CD14-positive monocyte (primary cell): ENCODE measurements around the gene ZFHX3. TPM values are rescaled to one million over a fixed set of nuclear protein-coding genes. Genes with fewer than 3 reads are reported as not detected.

Experiments used
- DNase-seq, 3 donors: peaks; one replicate each; pipeline ENCODE4 v3.0.0-alpha.2; 2011 to 2022
- H2AFZ ChIP-seq: 2 replicates; pipeline ENCODE4 v1.6.0; 2012; ENCODE audit warnings: mild to moderate bottlenecking, low read depth, low read length, inconsistent platforms; ENCODE audit not compliant: insufficient read depth, poor library complexity, severe bottlenecking
- H3K27ac ChIP-seq, 2 donors: 1 replicate in 1 of 2; 2 replicates in 1 of 2; pipeline ENCODE4 v1.5.1; 2012 to 2013; ENCODE audit warnings: low read length in 2 of 2, control low read depth in 1 of 2, inconsistent platforms in 1 of 2, low read depth in 1 of 2, mild to moderate bottlenecking in 1 of 2
- H3K27me3 ChIP-seq, 2 donors: one replicate each; pipeline versions ENCODE4 v1.6.0 to v1.6.1; 2011 to 2013; ENCODE audit warnings: low read length in 2 of 2; ENCODE audit not compliant: control insufficient read depth in 2 of 2, insufficient read depth in 2 of 2
- H3K36me3 ChIP-seq, 2 donors: replicated peaks in 1 of 2; 1 replicate in 1 of 2; 2 replicates in 1 of 2; pipeline versions ENCODE4 v1.5.1 to v1.6.1; 2012 to 2013; ENCODE audit warnings: low read length in 2 of 2, control low read depth in 1 of 2, inconsistent platforms in 1 of 2, mild to moderate bottlenecking in 1 of 2; ENCODE audit not compliant: insufficient read depth in 2 of 2, control insufficient read depth in 1 of 2
- H3K4me1 ChIP-seq, 2 donors: 1 replicate in 1 of 2; 2 replicates in 1 of 2; pipeline versions ENCODE4 v1.5.1 to v1.6.1; 2012 to 2013; ENCODE audit warnings: low read length in 2 of 2, control low read depth in 1 of 2, inconsistent platforms in 1 of 2, mild to moderate bottlenecking in 1 of 2, moderate library complexity in 1 of 2; ENCODE audit not compliant: insufficient read depth in 2 of 2, control insufficient read depth in 1 of 2
- H3K4me2 ChIP-seq: replicated peaks from 2 replicates; pipeline ENCODE3; 2012; ENCODE audit warnings: low read length, moderate library complexity, mild to moderate bottlenecking; ENCODE audit not compliant: poor library complexity, severe bottlenecking; ENCODE audit errors: extremely low read depth
- H3K4me3 ChIP-seq, 3 experiments: fragments of 200-600 bp in 1 of 3; sonication (generic) in 1 of 3; replicated peaks in 1 of 3; 1 replicate in 2 of 3; 2 replicates in 1 of 3; pipeline ENCODE4 v1.5.1; 2011 to 2013; ENCODE audit warnings: low read length in 3 of 3, mild to moderate bottlenecking in 3 of 3, control low read depth in 2 of 3, low read depth in 2 of 3, inconsistent platforms in 1 of 3, moderate library complexity in 1 of 3
- H3K79me2 ChIP-seq: 2 replicates; pipeline ENCODE4 v1.6.0; 2012; ENCODE audit warnings: mild to moderate bottlenecking, control low read depth, inconsistent platforms, low read length, moderate library complexity; ENCODE audit not compliant: insufficient read depth
- H3K9ac ChIP-seq: 2 replicates; pipeline ENCODE4 v1.6.0; 2017; ENCODE audit warnings: low read length, mild to moderate bottlenecking; ENCODE audit not compliant: insufficient read depth, poor library complexity, severe bottlenecking
- H3K9me3 ChIP-seq, 2 donors: replicated peaks in 1 of 2; 1 replicate in 1 of 2; 2 replicates in 1 of 2; pipeline versions ENCODE4 v1.5.1 to v1.6.1; 2012 to 2013; ENCODE audit warnings: low read length in 2 of 2, control low read depth in 1 of 2; ENCODE audit not compliant: control insufficient read depth in 1 of 2, insufficient read depth in 1 of 2
- H4K20me1 ChIP-seq: 2 replicates; pipeline ENCODE4 v1.6.0; 2012; ENCODE audit warnings: mild to moderate bottlenecking, low read length, control low read depth, moderate library complexity; ENCODE audit not compliant: insufficient read depth
- H3K27ac Mint-ChIP-seq, 7 donors: one replicate each; pipeline ENCODE4 v1.8.0; 2020; ENCODE audit warnings: mild to moderate bottlenecking in 7 of 7, mixed read lengths in 7 of 7, moderate library complexity in 6 of 7, inconsistent platforms in 2 of 7
- H3K27me3 Mint-ChIP-seq, 3 donors: one replicate each; pipeline ENCODE4 v1.8.0; 2021 to 2022; ENCODE audit warnings: low read depth in 3 of 3, mild to moderate bottlenecking in 3 of 3, mixed read lengths in 3 of 3, moderate library complexity in 3 of 3, inconsistent platforms in 1 of 3
- H3K36me3 Mint-ChIP-seq, 2 donors: one replicate each; pipeline ENCODE4 v1.8.0; 2020; ENCODE audit warnings: mixed read lengths in 2 of 2, inconsistent platforms in 1 of 2, mild to moderate bottlenecking in 1 of 2
- H3K4me1 Mint-ChIP-seq: one replicate; pipeline ENCODE4 v1.8.0; 2020; ENCODE audit warnings: mild to moderate bottlenecking, mixed read lengths
- H3K4me3 Mint-ChIP-seq, 2 donors: one replicate each; pipeline ENCODE4 v1.8.0; 2020; ENCODE audit warnings: mild to moderate bottlenecking in 2 of 2, mixed read lengths in 2 of 2, moderate library complexity in 1 of 2
- H3K9me3 Mint-ChIP-seq, 7 donors: one replicate each; pipeline ENCODE4 v1.8.0; 2020 to 2022; ENCODE audit warnings: mixed read lengths in 7 of 7, mild to moderate bottlenecking in 6 of 7, moderate library complexity in 6 of 7, inconsistent platforms in 2 of 7
- CTCF ChIP-seq: fragments of 200-600 bp; IDR thresholded peaks from one replicate; pipeline ENCODE4 v1.8.0; 2022; ENCODE audit warnings: antibody characterized with exemption, mild to moderate bottlenecking
- WGBS: methylation state at CpG from one replicate; pipeline ENCODE4 v1.1.5; 2013; ENCODE audit warnings: missing lambda C conversion rate; ENCODE audit not compliant: insufficient coverage; 5-methylcytosine and 5-hydroxymethylcytosine counted together
- intact Hi-C, 2 donors: fragments of 100-400 bp; cut with micrococcal nuclease; formaldehyde crosslinking; loops; one replicate each; pipeline versions ENCODE4 v1.15.0 to v1.15.1; 2023
- polyA plus RNA-seq, 3 donors: library from polyadenylated mRNA; depleted of rRNA in 1 of 3; unstranded in 2 of 3; stranded (reverse) in 1 of 3; fragments of 300-500 nt in 2 of 3; fragments of >200 nt in 1 of 3; fragmentation: Illumina TruSeq in 2 of 3; gene quantifications; 1 replicate in 2 of 3; 2 replicates in 1 of 3; pipeline ENCODE4 v1.2.3, GENCODE V29; 2012 to 2021

Gene ZFHX3
- polyA plus RNA-seq, 3 donors = 0.42 to 4.2 (median 0.43) TPM

GRCh38 chr16:73053364-73054124 lies 5.6 kb upstream of the ZFHX3 start:
- peaks cover 0 to 2% (median 0%) of the 10 kb centered on the region in 7 donors for H3K9me3 Mint-ChIP-seq
- no peak overlapping the region for H3K27ac ChIP-seq
- H3K4me3 ChIP-seq = no peak overlapping the region
- no peak overlapping the region for H3K4me2 ChIP-seq
- no peak for TF ChIP-seq CTCF
- no peak overlapping the region for H3K9ac ChIP-seq
- peaks cover 4 to 12% of the 10 kb centered on the region in 2 donors for H3K36me3 Mint-ChIP-seq
- H3K27ac Mint-ChIP-seq = no peak overlapping the region
- H2AFZ ChIP-seq = no peak overlapping the region
- 85% methylated on average over 6 of the region's 16 CpGs for WGBS
- H3K27me3 ChIP-seq = no peaks in the 10 kb centered on the region
- H3K27me3 Mint-ChIP-seq = peaks cover 13 to 26% (median 13%) of the 10 kb centered on the region in 3 donors
- DNase-seq = no peak
- H3K4me1 ChIP-seq = peaks cover 53% of the 10 kb centered on the region in 2 donors
- H4K20me1 ChIP-seq = no peaks in the 10 kb centered on the region
- H3K4me3 Mint-ChIP-seq = peak overlapping the region in 1 of 2 donors; percentile 76
- H3K36me3 ChIP-seq = no peaks in the 10 kb centered on the region
- peaks cover 57% of the 10 kb centered on the region for H3K79me2 ChIP-seq
- peaks cover 48% of the 10 kb centered on the region for H3K4me1 Mint-ChIP-seq
- intact Hi-C loops = loop anchor here (5.0 to 10.0 kb wide), 3 partner anchors 34 to 221 kb away; no protein-coding TSS in a partner anchor
- H3K9me3 ChIP-seq = no peaks in the 10 kb centered on the region

- Mint-ChIP-seq H3K27me3 (peaks cover 13 to 26% (median 13%) of the 10 kb centered on the region in 3 donors), H3K9me3 (peaks cover 0 to 2% (median 0%) of the 10 kb centered on the region in 7 donors), H3K36me3 (peaks cover 4 to 12% of the 10 kb centered on the region in 2 donors), H3K27ac (no peak overlapping the region), H3K4me1 (peaks cover 50% of the 10 kb centered on the region), H3K4me3 (no peak overlapping the region)
- Histone ChIP-seq H3K27ac (no peak overlapping the region), H3K9me3 (no peaks in the 10 kb centered on the region), H3K4me2 (no peak overlapping the region), H3K79me2 (peaks cover 57% of the 10 kb centered on the region), H3K27me3 (no peaks in the 10 kb centered on the region), H4K20me1 (no peaks in the 10 kb centered on the region), H2AFZ (no peak overlapping the region), H3K9ac (no peak overlapping the region), H3K36me3 (no peaks in the 10 kb centered on the region), H3K4me1 (peaks cover 55 to 56% of the 10 kb centered on the region in 2 donors), H3K4me3 (no peak overlapping the region)
- intact Hi-C loops = loop anchor here (5.0 to 10.0 kb wide), 3 partner anchors 34 to 221 kb away; no protein-coding TSS in a partner anchor
- DNase-seq = no peak
- TF ChIP-seq CTCF = no peak
- no CpG with 5 or more reads among the region's 4 CpGs for WGBS
These were observed 5.1 kb upstream of the ZFHX3 start for GRCh38 chr16:73053038-73053363.
